Activated CD4-positive, alpha-beta memory T cell treated with anti-CD3 and anti-CD28 coated beads, Interleukin-2, amount 10 ng/mL, durations not matched to agents 7 days and 5 days (primary cell): ENCODE data around the gene FAM110A. TPM values are rescaled to one million over a fixed set of nuclear protein-coding genes. Genes with fewer than 3 reads are reported as not detected.
A peak's percentile ranks its signal among the peaks of the same experiment; 100 is the strongest.
"Not testable (repeated sequence)": the region's sequence is repeated elsewhere in the genome, so short reads cannot be mapped to it uniquely, and the experiment has no call there.

Experiments used
- CTCF ChIA-PET: fragments of 350-600 bp; sonication (Branson Sonifier 250); formaldehyde crosslinking; loops from one replicate; lab custom pipeline; 2021; ENCODE audit warnings: antibody characterized with exemption, inconsistent platforms; lab: Charles Lee
- POLR2A ChIA-PET: fragments of 350-600 bp; sonication (Branson Sonifier 250); formaldehyde crosslinking; loops from one replicate; lab custom pipeline; 2021; ENCODE audit warnings: antibody characterized with exemption; lab: Charles Lee
- DNase-seq: peaks from one replicate; pipeline ENCODE4 v3.0.0-alpha.2; 2020
- H3K27ac Mint-ChIP-seq: one replicate; pipeline ENCODE4 v1.8.0; 2021; ENCODE audit warnings: mild to moderate bottlenecking, mixed read lengths
- H3K27me3 Mint-ChIP-seq: one replicate; pipeline ENCODE4 v1.8.0; 2021; ENCODE audit warnings: mixed read lengths
- H3K36me3 Mint-ChIP-seq: one replicate; pipeline ENCODE4 v1.8.0; 2021; ENCODE audit warnings: low read depth, mixed read lengths
- H3K4me1 Mint-ChIP-seq: one replicate; pipeline ENCODE4 v1.8.0; 2021; ENCODE audit warnings: mixed read lengths
- H3K4me3 Mint-ChIP-seq: one replicate; pipeline ENCODE4 v1.8.0; 2021; ENCODE audit warnings: mild to moderate bottlenecking, mixed read lengths
- H3K9me3 Mint-ChIP-seq: one replicate; pipeline ENCODE4 v1.8.0; 2021; ENCODE audit warnings: mixed read lengths
- total RNA-seq, 2 experiments: library from RNA; stranded (reverse); gene quantifications; one replicate each; pipeline ENCODE4 v1.2.3, GENCODE V29; 2021

Gene FAM110A
- total RNA-seq, 2 experiments from 2014 or later: 34.7 to 35.9 TPM

- Mint-ChIP-seq H3K4me1 (peaks cover 21% of the 10 kb centered on the region), H3K9me3 (no peaks in the 10 kb centered on the region), H3K36me3 (no peaks in the 10 kb centered on the region), H3K27me3 (no peaks in the 10 kb centered on the region), H3K4me3 (no peak overlapping the region), H3K27ac (no peak overlapping the region)
- ChIA-PET CTCF (interaction anchor here (1.0 to 2.0 kb wide), 2 partner anchors 8 to 129 kb away, joined by 3 to 4 read pairs; no protein-coding TSS in a partner anchor), POLR2A (no interaction called here)
- DNase-seq: no peak
Observed at GRCh38 chr20:826695-827323, 6.7 kb upstream of the FAM110A start.

- not testable (repeated sequence) for H3K36me3 Mint-ChIP-seq, H3K27ac Mint-ChIP-seq, H3K4me3 Mint-ChIP-seq, H3K27me3 Mint-ChIP-seq, DNase-seq, H3K9me3 Mint-ChIP-seq
- peaks cover 23% of the 10 kb centered on the region for H3K4me1 Mint-ChIP-seq
- ChIA-PET CTCF (interaction anchor here (0.6 to 1.8 kb wide), 3 partner anchors 9 to 128 kb away, joined by 4 to 7 read pairs (median 4); no protein-coding TSS in a partner anchor), POLR2A (interaction anchor here (0.8 kb wide), 1 partner anchor 9 kb away, joined by 3 read pairs; no protein-coding TSS in a partner anchor)
Observed at GRCh38 chr20:827981-828380, 5.5 kb upstream of the FAM110A start.

- DNase-seq: peak; percentile 36
- H3K27ac Mint-ChIP-seq: peak overlapping the region; percentile 73
- no peak overlapping the region for H3K4me3 Mint-ChIP-seq
- H3K27me3 Mint-ChIP-seq: no peaks in the 10 kb centered on the region
- POLR2A ChIA-PET: interaction anchor here (3.2 kb wide), 1 partner anchor 17 kb away, joined by 13 read pairs; no protein-coding TSS in a partner anchor
- CTCF ChIA-PET: interaction anchor here (1.1 to 1.8 kb wide), 3 partner anchors 10 to 15 kb away, joined by 3 to 7 read pairs (median 3); no protein-coding TSS in a partner anchor
- H3K36me3 Mint-ChIP-seq: no peaks in the 10 kb centered on the region
- no peaks in the 10 kb centered on the region for H3K9me3 Mint-ChIP-seq
- peaks cover 28% of the 10 kb centered on the region for H3K4me1 Mint-ChIP-seq
Observed at GRCh38 chr20:828987-829386, 4.5 kb upstream of the FAM110A start.

GRCh38 chr20:829551-829950, 4.0 kb upstream of the FAM110A start:
- POLR2A ChIA-PET: interaction anchor here (3.2 kb wide), 1 partner anchor 17 kb away, joined by 13 read pairs; no protein-coding TSS in a partner anchor

GRCh38 chr20:830011-830521, 3.4 kb upstream of the FAM110A start:
- Mint-ChIP-seq H3K27ac (no peak overlapping the region), H3K4me3 (no peak overlapping the region), H3K36me3 (no peaks in the 10 kb centered on the region), H3K4me1 (peaks cover 35% of the 10 kb centered on the region), H3K27me3 (no peaks in the 10 kb centered on the region), H3K9me3 (no peaks in the 10 kb centered on the region)
- ChIA-PET CTCF (interaction anchor here (0.6 to 1.4 kb wide), 8 partner anchors 8 to 440 kb away, joined by 3 to 5 read pairs (median 3); no protein-coding TSS in a partner anchor), POLR2A (interaction anchor here (3.2 kb wide), 1 partner anchor 16 kb away, joined by 13 read pairs; no protein-coding TSS in a partner anchor)
- DNase-seq: no peak

More at GRCh38 chr20:829551-829950, 4.0 kb upstream of the FAM110A start:
- Mint-ChIP-seq H3K4me1 (peaks cover 32% of the 10 kb centered on the region), H3K27me3 (no peaks in the 10 kb centered on the region), H3K27ac (peak overlapping the region; percentile 73), H3K36me3 (no peaks in the 10 kb centered on the region), H3K4me3 (no peak overlapping the region), H3K9me3 (no peaks in the 10 kb centered on the region)
- DNase-seq: no peak
- CTCF ChIA-PET: interaction anchor here (0.6 to 1.8 kb wide), 7 partner anchors 9 to 440 kb away, joined by 3 to 7 read pairs (median 3); no protein-coding TSS in a partner anchor

GRCh38 chr20:831251-831650, 2.3 kb upstream of the FAM110A start:
- Mint-ChIP-seq H3K27me3 (no peaks in the 10 kb centered on the region), H3K36me3 (peaks cover under 1% of the 10 kb centered on the region), H3K9me3 (no peaks in the 10 kb centered on the region), H3K4me1 (peaks cover 38% of the 10 kb centered on the region), H3K4me3 (no peak overlapping the region), H3K27ac (no peak overlapping the region)
- DNase-seq: no peak
- POLR2A ChIA-PET: interaction anchor here (3.2 kb wide), 1 partner anchor 15 kb away, joined by 13 read pairs; no protein-coding TSS in a partner anchor
- CTCF ChIA-PET: interaction anchor here (0.8 to 1.4 kb wide), 2 partner anchors 13 to 16 kb away, joined by 5 read pairs; no protein-coding TSS in a partner anchor

GRCh38 chr20:831956-832355, 1.6 kb upstream of the FAM110A start:
- no peak overlapping the region for H3K4me3 Mint-ChIP-seq
- no peak for DNase-seq
- H3K4me1 Mint-ChIP-seq: peaks cover 45% of the 10 kb centered on the region
- CTCF ChIA-PET: interaction anchor here (0.7 to 2.7 kb wide), 5 partner anchors 13 to 124 kb away, joined by 3 to 18 read pairs (median 5); no protein-coding TSS in a partner anchor
- H3K9me3 Mint-ChIP-seq: no peaks in the 10 kb centered on the region
- H3K27ac Mint-ChIP-seq: no peak overlapping the region
- peaks cover 5% of the 10 kb centered on the region for H3K36me3 Mint-ChIP-seq
- POLR2A ChIA-PET: no interaction called here
- no peaks in the 10 kb centered on the region for H3K27me3 Mint-ChIP-seq

GRCh38 chr20:833121-833449, 430 bp upstream of the FAM110A start:
- POLR2A ChIA-PET: interaction anchor here (1.1 to 3.7 kb wide), 7 partner anchors 8 to 1819 kb away, joined by 3 to 92 read pairs (median 8); partner anchors contain the start of genes NOP56 and PSMF1
- CTCF ChIA-PET: interaction anchor here (0.7 to 2.7 kb wide), 10 partner anchors 11 to 188 kb away, joined by 3 to 18 read pairs (median 6); no protein-coding TSS in a partner anchor
- Mint-ChIP-seq H3K27me3 (no peaks in the 10 kb centered on the region), H3K9me3 (no peaks in the 10 kb centered on the region), H3K27ac (peak overlapping the region; percentile 76), H3K36me3 (peaks cover 10% of the 10 kb centered on the region), H3K4me1 (peaks cover 53% of the 10 kb centered on the region), H3K4me3 (peak overlapping the region; percentile 92)
- no peak for DNase-seq

- CTCF ChIA-PET: interaction anchor here (1.6 to 2.7 kb wide), 4 partner anchors 10 to 122 kb away, joined by 11 to 18 read pairs (median 14); no protein-coding TSS in a partner anchor
- Mint-ChIP-seq H3K36me3 (peaks cover 19% of the 10 kb centered on the region), H3K9me3 (no peaks in the 10 kb centered on the region), H3K27ac (peak overlapping the region; percentile 84), H3K4me1 (peaks cover 54% of the 10 kb centered on the region), H3K4me3 (peak overlapping the region; percentile 92), H3K27me3 (no peaks in the 10 kb centered on the region)
- DNase-seq: no peak
- POLR2A ChIA-PET: interaction anchor here (0.7 to 3.7 kb wide), 8 partner anchors 9 to 285 kb away, joined by 3 to 92 read pairs (median 6); partner anchors contain the start of gene PSMF1
Observed at GRCh38 chr20:834151-834746, 734 bp downstream of the FAM110A start.

GRCh38 chr20:835608-836045, 2.1 kb downstream of the FAM110A start:
- POLR2A ChIA-PET: interaction anchor here (1.7 to 3.7 kb wide), 3 partner anchors 10 to 23 kb away, joined by 5 to 92 read pairs (median 11); no protein-coding TSS in a partner anchor
- no peaks in the 10 kb centered on the region for H3K9me3 Mint-ChIP-seq
- peaks cover 29% of the 10 kb centered on the region for H3K36me3 Mint-ChIP-seq
- CTCF ChIA-PET: interaction anchor here (1.4 kb wide), 1 partner anchor 120 kb away, joined by 5 read pairs; no protein-coding TSS in a partner anchor
- peak overlapping the region; percentile 54 for H3K27ac Mint-ChIP-seq
- peak overlapping the region; percentile 66 for H3K4me3 Mint-ChIP-seq
- DNase-seq: no peak
- H3K4me1 Mint-ChIP-seq: peaks cover 54% of the 10 kb centered on the region
- H3K27me3 Mint-ChIP-seq: no peaks in the 10 kb centered on the region

- H3K4me1 Mint-ChIP-seq: peaks cover 56% of the 10 kb centered on the region
- no peak for DNase-seq
- CTCF ChIA-PET: interaction anchor here (1.4 kb wide), 1 partner anchor 120 kb away, joined by 5 read pairs; no protein-coding TSS in a partner anchor
- H3K27ac Mint-ChIP-seq: peak overlapping the region; percentile 27
- H3K36me3 Mint-ChIP-seq: peaks cover 30% of the 10 kb centered on the region
- POLR2A ChIA-PET: interaction anchor here (1.7 to 3.7 kb wide), 2 partner anchors 9 to 23 kb away, joined by 5 to 92 read pairs; no protein-coding TSS in a partner anchor
- peak overlapping the region; percentile 37 for H3K4me3 Mint-ChIP-seq
- no peaks in the 10 kb centered on the region for H3K27me3 Mint-ChIP-seq
- no peaks in the 10 kb centered on the region for H3K9me3 Mint-ChIP-seq
Observed at GRCh38 chr20:836190-836589, 2.7 kb downstream of the FAM110A start.

GRCh38 chr20:839015-839414, 5.5 kb downstream of the FAM110A start:
- no peaks in the 10 kb centered on the region for H3K9me3 Mint-ChIP-seq

More at GRCh38 chr20:839015-839414, 5.5 kb downstream of the FAM110A start:
- Mint-ChIP-seq H3K4me3 (no peak overlapping the region), H3K4me1 (peaks cover 61% of the 10 kb centered on the region), H3K27ac (no peak overlapping the region), H3K27me3 (no peaks in the 10 kb centered on the region), H3K36me3 (peaks cover 30% of the 10 kb centered on the region)
- DNase-seq: no peak
- ChIA-PET CTCF (interaction anchor here (1.0 kb wide), 2 partner anchors 10 to 21 kb away, joined by 3 read pairs; no protein-coding TSS in a partner anchor), POLR2A (no interaction called here)
